ENCODE data around the gene VSTM2B. TPM values are rescaled to one million over a fixed set of nuclear protein-coding genes. Genes with fewer than 3 reads are reported as not detected.

VSTM2B gene
- total RNA-seq, 4 donors from 2014 or later: not detected

GRCh38 chr19:29579308-29579910 lies 53.6 kb downstream of the VSTM2B start:
- DNase-seq: no peak
- intact Hi-C loops (cut with DNase I; ENCODE audit: low total_unique reads): no loop called here
- H3K27ac ChIP-seq: no peak overlapping the region
- no peaks in the 10 kb centered on the region for H3K4me1 ChIP-seq
- no peak overlapping the region for H3K4me3 ChIP-seq
- no peaks in the 10 kb centered on the region for H3K27me3 ChIP-seq
- no peaks in the 10 kb centered on the region for H3K36me3 ChIP-seq
- no peaks in the 10 kb centered on the region for H3K9me3 ChIP-seq
- TF ChIP-seq CTCF (IDR thresholded peaks at IDR 0.05) (no peak), POLR2A (IDR thresholded peaks at IDR 0.05) (no peak)

- no peak for TF ChIP-seq CTCF (IDR thresholded peaks at IDR 0.05)
- TF ChIP-seq POLR2A (IDR thresholded peaks at IDR 0.05): no peak
- no peaks in the 10 kb centered on the region for H3K9me3 ChIP-seq
- no peaks in the 10 kb centered on the region for H3K36me3 ChIP-seq
- no peaks in the 10 kb centered on the region for H3K27me3 ChIP-seq
- no peak for DNase-seq
- H3K4me1 ChIP-seq: no peaks in the 10 kb centered on the region
- no peak overlapping the region for H3K4me3 ChIP-seq
- no peak overlapping the region for H3K27ac ChIP-seq
- intact Hi-C loops (cut with DNase I; ENCODE audit: low total_unique reads): no loop called here
Observed at GRCh38 chr19:29581398-29581797, 55.6 kb downstream of the VSTM2B start.

- Histone ChIP-seq H3K4me3 (no peak overlapping the region), H3K27ac (no peak overlapping the region), H3K36me3 (no peaks in the 10 kb centered on the region), H3K9me3 (no peaks in the 10 kb centered on the region), H3K27me3 (no peaks in the 10 kb centered on the region), H3K4me1 (no peaks in the 10 kb centered on the region)
- no peak for DNase-seq
- TF ChIP-seq CTCF (IDR thresholded peaks at IDR 0.05) (no peak), POLR2A (IDR thresholded peaks at IDR 0.05) (no peak)
- intact Hi-C loops (cut with DNase I; ENCODE audit: low total_unique reads): no loop called here
Observed at GRCh38 chr19:29583196-29583999, 57.6 kb downstream of the VSTM2B start.

GRCh38 chr19:29586401-29586800 lies 60.6 kb downstream of the VSTM2B start:
- intact Hi-C loops (cut with DNase I; ENCODE audit: low total_unique reads): no loop called here
- DNase-seq: no peak
- TF ChIP-seq CTCF (IDR thresholded peaks at IDR 0.05) (no peak), POLR2A (IDR thresholded peaks at IDR 0.05) (no peak)

GRCh38 chr19:29587059-29587458 lies 61.3 kb downstream of the VSTM2B start:
- no peaks in the 10 kb centered on the region for H3K9me3 ChIP-seq
- no peaks in the 10 kb centered on the region for H3K4me1 ChIP-seq
- TF ChIP-seq CTCF (IDR thresholded peaks at IDR 0.05) (no peak), POLR2A (IDR thresholded peaks at IDR 0.05) (no peak)
- H3K27me3 ChIP-seq: no peaks in the 10 kb centered on the region
- no peak for DNase-seq
- intact Hi-C loops (cut with DNase I; ENCODE audit: low total_unique reads): no loop called here
- no peak overlapping the region for H3K27ac ChIP-seq
- H3K4me3 ChIP-seq: no peak overlapping the region
- no peaks in the 10 kb centered on the region for H3K36me3 ChIP-seq

More at GRCh38 chr19:29586401-29586800, 60.6 kb downstream of the VSTM2B start:
- H3K36me3 ChIP-seq: no peaks in the 10 kb centered on the region
- no peak overlapping the region for H3K4me3 ChIP-seq
- H3K27me3 ChIP-seq: no peaks in the 10 kb centered on the region
- no peaks in the 10 kb centered on the region for H3K9me3 ChIP-seq
- H3K27ac ChIP-seq: no peak overlapping the region
- H3K4me1 ChIP-seq: no peaks in the 10 kb centered on the region

Data from uterus (tissue), 4 donors.